Left renal pelvis (tissue), 4 donors: Measurements from ENCODE around the gene F13B. TPM values are rescaled to one million over a fixed set of nuclear protein-coding genes. Genes with fewer than 3 reads are reported as not detected.
"Not testable (repeated sequence)": the region's sequence is repeated elsewhere in the genome, so short reads cannot be mapped to it uniquely, and the experiment has no call there.

Source experiments
- DNase-seq, 4 donors: peaks; one replicate each; pipeline ENCODE4 v3.0.0-alpha.2; 2013; ENCODE audit warnings: low read depth in 4 of 4, low spot score in 3 of 4
- polyA plus RNA-seq, 4 donors: library from polyadenylated mRNA; unstranded; fragments of 120-200 nt; gene quantifications; one replicate each; pipeline ENCODE4 v1.2.1, GENCODE V29; 2013; ENCODE audit not compliant: insufficient read length in 4 of 4

F13B gene
- under 1 TPM in 1 of 4 donors, not detected in 3; 0.72 TPM for polyA plus RNA-seq

GRCh38 chr1:197066719-197067456 is at the start of gene F13B:
Gene F13B, minus strand, starts transcription at chr1:197067260. Its CDS starts 37 bp downstream, at chr1:197067223.
- no peak for DNase-seq

- no peak for DNase-seq
Measured at GRCh38 chr1:197116156-197116555, 49.1 kb upstream of the F13B start.

GRCh38 chr1:197106869-197107268 is 39.8 kb upstream of the F13B start:
- DNase-seq = no peak

- no peak for DNase-seq
Measured at GRCh38 chr1:197103300-197103699, 36.2 kb upstream of the F13B start.

GRCh38 chr1:197101978-197102377 is 34.9 kb upstream of the F13B start:
- DNase-seq = no peak

- no peak for DNase-seq
Measured at GRCh38 chr1:197100677-197101076, 33.6 kb upstream of the F13B start.

- DNase-seq = no peak
Measured at GRCh38 chr1:197099444-197099843, 32.4 kb upstream of the F13B start.

- DNase-seq = not testable (repeated sequence)
Measured at GRCh38 chr1:197096971-197097370, 29.9 kb upstream of the F13B start.

GRCh38 chr1:197096137-197096536 is 29.1 kb upstream of the F13B start:
- DNase-seq = no peak

- DNase-seq = no peak
Measured at GRCh38 chr1:197093226-197093885, 26.3 kb upstream of the F13B start.

- no peak for DNase-seq
Measured at GRCh38 chr1:197092491-197093023, 25.5 kb upstream of the F13B start.

GRCh38 chr1:197083474-197083873 is 16.4 kb upstream of the F13B start:
- DNase-seq = no peak

- DNase-seq = no peak
Measured at GRCh38 chr1:197081117-197081753, 14.2 kb upstream of the F13B start.

- DNase-seq = no peak
Measured at GRCh38 chr1:197080323-197080722, 13.3 kb upstream of the F13B start.

GRCh38 chr1:197076585-197076984 is 9.5 kb upstream of the F13B start:
- DNase-seq = no peak

GRCh38 chr1:197073978-197074377 is 6.9 kb upstream of the F13B start:
- DNase-seq = no peak

GRCh38 chr1:197067457-197067818 is 378 bp upstream of the F13B start:
- DNase-seq = no peak

- no peak for DNase-seq
Measured at GRCh38 chr1:197066277-197066676, 783 bp downstream of the F13B start.

- no peak for DNase-seq
Measured at GRCh38 chr1:197065559-197065958, 1.5 kb downstream of the F13B start.

GRCh38 chr1:197063212-197063611 is 3.8 kb downstream of the F13B start:
- DNase-seq = no peak

GRCh38 chr1:197062692-197063091 is 4.4 kb downstream of the F13B start:
- no peak for DNase-seq

GRCh38 chr1:197049100-197049499 is 18.0 kb downstream of the F13B start:
- DNase-seq = no peak
